Neural progenitor cell (in vitro differentiated cells): ENCODE data around the gene STK10. TPM values are rescaled to one million over a fixed set of nuclear protein-coding genes. Genes with fewer than 3 reads are reported as not detected.
A peak's percentile ranks its signal among the peaks of the same experiment; 100 is the strongest.

Experiments used
- DNase-seq: peaks from one replicate; pipeline ENCODE4 v3.0.0-alpha.2; 2016; ENCODE audit warnings: low spot score
- H2AFZ ChIP-seq: fragments of 200-600 bp; sonication (generic); replicated peaks from 2 replicates; pipeline ENCODE4 v1.6.1; 2016; ENCODE audit warnings: antibody characterized with exemption
- H3F3A ChIP-seq: fragments of 200-600 bp; sonication (generic); 2 replicates; pipeline ENCODE4 v1.6.1; 2016; ENCODE audit warnings: antibody characterized with exemption, low read depth
- H3K27ac ChIP-seq: fragments of 200-600 bp; sonication (generic); 2 replicates; pipeline ENCODE4 v1.5.1; 2016; ENCODE audit warnings: mild to moderate bottlenecking
- H3K27me3 ChIP-seq: fragments of 200-600 bp; sonication (generic); 2 replicates; pipeline ENCODE4 v1.6.1; 2016; ENCODE audit warnings: mild to moderate bottlenecking, moderate library complexity
- H3K36me3 ChIP-seq: fragments of 200-600 bp; sonication (generic); 2 replicates; pipeline ENCODE4 v1.5.1; 2016
- H3K4me1 ChIP-seq: fragments of 200-600 bp; sonication (generic); 2 replicates; pipeline ENCODE4 v1.6.1; 2016; ENCODE audit warnings: mixed run types
- H3K4me2 ChIP-seq: fragments of 200-600 bp; sonication (generic); 2 replicates; pipeline ENCODE4 v1.6.1; 2016
- H3K4me3 ChIP-seq: fragments of 200-600 bp; sonication (generic); 2 replicates; pipeline ENCODE4 v1.5.1; 2016
- H3K79me2 ChIP-seq: fragments of 200-600 bp; sonication (generic); 2 replicates; pipeline ENCODE4 v1.6.1; 2016; ENCODE audit warnings: low read depth
- H3K9ac ChIP-seq: fragments of 200-600 bp; sonication (generic); 2 replicates; pipeline ENCODE4 v1.6.1; 2016
- H3K9me3 ChIP-seq: fragments of 200-600 bp; sonication (generic); 2 replicates; pipeline ENCODE4 v1.5.1; 2016; ENCODE audit warnings: low read depth
- H4K20me1 ChIP-seq: fragments of 200-600 bp; sonication (generic); 2 replicates; pipeline ENCODE4 v1.6.1; 2016; ENCODE audit warnings: low read depth
- H3K27ac Mint-ChIP-seq: 3 replicates; pipeline ENCODE4 v1.8.0; 2021; ENCODE audit warnings: mixed read lengths
- H3K27me3 Mint-ChIP-seq: 2 replicates; pipeline ENCODE4 v1.8.0; 2022; ENCODE audit warnings: low read depth, mild to moderate bottlenecking, inconsistent platforms, moderate library complexity, mixed read lengths; ENCODE audit not compliant: insufficient read depth
- H3K36me3 Mint-ChIP-seq: 3 replicates; pipeline ENCODE4 v1.8.0; 2021; ENCODE audit warnings: mixed read lengths
- H3K4me1 Mint-ChIP-seq: 3 replicates; pipeline ENCODE4 v1.8.0; 2021; ENCODE audit warnings: mixed read lengths
- H3K4me3 Mint-ChIP-seq: 3 replicates; pipeline ENCODE4 v1.8.0; 2021; ENCODE audit warnings: mild to moderate bottlenecking, moderate library complexity, mixed read lengths
- H3K9me3 Mint-ChIP-seq: 3 replicates; pipeline ENCODE4 v1.8.0; 2020; ENCODE audit warnings: mixed read lengths
- CTCF ChIP-seq: fragments of 200-600 bp; sonication (generic); IDR thresholded peaks from 2 replicates; pipeline ENCODE4 v1.5.1; 2017; ENCODE audit warnings: antibody characterized with exemption, mild to moderate bottlenecking
- EZH2 ChIP-seq: fragments of 200-600 bp; sonication (generic); IDR thresholded peaks from 2 replicates; pipeline ENCODE4 v1.6.1; 2017; ENCODE audit warnings: antibody characterized with exemption, mild to moderate bottlenecking, moderate library complexity
- EZH2phosphoT487 ChIP-seq: fragments of 200-600 bp; sonication (generic); IDR thresholded peaks from 2 replicates; pipeline ENCODE4 v1.6.1; 2017; ENCODE audit warnings: antibody characterized with exemption
- total RNA-seq: library from RNA; depleted of rRNA; stranded (reverse); fragments of >200 nt; gene quantifications from 2 replicates; pipeline ENCODE4 v1.2.3, GENCODE V29; 2015; ENCODE audit warnings: low replicate concordance

Gene STK10
- total RNA-seq, 1 donor from 2014 or later = 4.4 TPM

DNA sequence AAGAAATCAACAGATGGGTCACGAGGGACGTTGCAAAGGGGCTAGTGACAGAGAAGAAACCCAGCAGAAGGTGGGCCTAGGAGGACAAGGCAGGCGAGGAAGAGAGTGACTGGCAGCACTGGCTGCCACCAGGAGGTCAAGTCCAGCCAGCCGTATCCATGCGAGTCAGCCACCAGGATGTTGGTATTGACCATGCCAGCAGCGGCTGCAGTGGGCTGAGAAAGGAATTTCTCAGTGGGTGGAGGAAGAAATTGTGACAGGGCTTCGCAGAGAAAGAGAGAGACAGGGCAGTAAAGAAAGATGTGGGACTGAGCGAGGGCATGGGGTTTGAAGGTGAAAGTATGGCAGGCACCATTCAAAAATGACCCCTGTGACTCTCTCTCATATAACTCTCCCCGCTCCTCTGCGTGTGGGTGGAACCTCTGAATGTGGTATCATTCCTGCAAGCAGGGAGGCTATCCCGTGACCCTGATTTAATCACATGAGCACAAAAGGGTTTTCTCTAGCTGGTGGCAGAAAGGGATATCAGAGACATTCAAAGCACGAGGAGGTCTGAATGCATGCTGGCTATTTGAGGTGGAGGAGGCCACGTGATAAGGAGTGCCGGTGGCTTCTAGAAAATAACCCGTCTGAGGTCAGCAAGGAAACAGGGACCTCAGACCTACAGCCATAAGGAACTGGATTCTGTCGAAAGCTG lies 136.2 kb downstream of the STK10 start:
- TF ChIP-seq EZH2 = no peak
- no peak for TF ChIP-seq EZH2phosphoT487
- TF ChIP-seq CTCF = no peak
- Mint-ChIP-seq H3K27ac (peak overlapping the region; percentile 67), H3K36me3 (peaks cover 21% of the 10 kb centered on the region), H3K9me3 (no peaks in the 10 kb centered on the region), H3K4me3 (peak overlapping the region; percentile 29), H3K27me3 (peaks cover 6% of the 10 kb centered on the region), H3K4me1 (peaks cover 22% of the 10 kb centered on the region)
- no peak overlapping the region for H3K9ac ChIP-seq
- H3K79me2 ChIP-seq = no peaks in the 10 kb centered on the region
- H3K27ac ChIP-seq = no peak overlapping the region
- H3K4me1 ChIP-seq = no peaks in the 10 kb centered on the region
- H3F3A ChIP-seq = no peaks in the 10 kb centered on the region
- no peaks in the 10 kb centered on the region for H4K20me1 ChIP-seq
- H2AFZ ChIP-seq = no peak overlapping the region
- no peaks in the 10 kb centered on the region for H3K36me3 ChIP-seq
- H3K9me3 ChIP-seq = no peaks in the 10 kb centered on the region
- no peaks in the 10 kb centered on the region for H3K27me3 ChIP-seq
- no peak overlapping the region for H3K4me3 ChIP-seq
- no peak for DNase-seq
- no peak overlapping the region for H3K4me2 ChIP-seq

DNA sequence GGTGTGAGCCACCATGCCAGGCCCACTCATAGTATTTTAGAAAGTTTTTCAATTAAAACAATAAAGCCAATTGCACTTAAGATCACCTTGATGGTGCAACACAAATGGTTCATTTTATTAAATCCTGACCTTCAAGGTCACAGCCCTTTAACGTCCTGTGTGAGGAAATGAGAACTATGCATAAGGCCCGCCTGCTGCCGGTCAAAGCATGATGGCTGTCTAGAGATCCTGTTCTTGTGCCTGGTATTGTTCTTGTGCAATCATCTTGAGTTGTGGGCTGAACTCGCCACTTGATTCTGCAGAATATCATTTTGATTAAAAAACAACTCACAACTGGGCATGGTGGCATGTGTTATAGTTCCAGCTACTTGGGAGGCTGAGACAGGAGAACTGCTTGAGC lies 137.9 kb downstream of the STK10 start:
- H3K4me3 ChIP-seq = no peak overlapping the region
- Mint-ChIP-seq H3K27me3 (peaks cover 4% of the 10 kb centered on the region), H3K4me1 (peaks cover 22% of the 10 kb centered on the region), H3K9me3 (no peaks in the 10 kb centered on the region), H3K36me3 (peaks cover 21% of the 10 kb centered on the region), H3K27ac (peak overlapping the region; percentile 25), H3K4me3 (no peak overlapping the region)
- no peaks in the 10 kb centered on the region for H3K4me1 ChIP-seq
- no peaks in the 10 kb centered on the region for H3K36me3 ChIP-seq
- H3K27me3 ChIP-seq = no peaks in the 10 kb centered on the region
- DNase-seq = no peak
- H3K79me2 ChIP-seq = no peaks in the 10 kb centered on the region
- no peak overlapping the region for H2AFZ ChIP-seq
- H3K4me2 ChIP-seq = no peak overlapping the region
- H4K20me1 ChIP-seq = no peaks in the 10 kb centered on the region
- H3K27ac ChIP-seq = no peak overlapping the region
- H3F3A ChIP-seq = no peaks in the 10 kb centered on the region
- H3K9ac ChIP-seq = no peak overlapping the region
- TF ChIP-seq EZH2 (no peak), EZH2phosphoT487 (no peak), CTCF (no peak)
- H3K9me3 ChIP-seq = no peaks in the 10 kb centered on the region

GRCh38 chr5:172049226-172049796 lies 138.7 kb downstream of the STK10 start:
- Histone ChIP-seq H3K4me3 (no peak overlapping the region), H4K20me1 (no peaks in the 10 kb centered on the region), H3K9me3 (no peaks in the 10 kb centered on the region), H3K79me2 (no peaks in the 10 kb centered on the region), H3K4me1 (no peaks in the 10 kb centered on the region), H2AFZ (no peak overlapping the region), H3K36me3 (no peaks in the 10 kb centered on the region), H3K27me3 (no peaks in the 10 kb centered on the region), H3K27ac (no peak overlapping the region), H3F3A (no peaks in the 10 kb centered on the region), H3K9ac (no peak overlapping the region), H3K4me2 (no peak overlapping the region)
- no peaks in the 10 kb centered on the region for H3K9me3 Mint-ChIP-seq
- peaks cover 2% of the 10 kb centered on the region for H3K27me3 Mint-ChIP-seq
- peaks cover 22% of the 10 kb centered on the region for H3K4me1 Mint-ChIP-seq
- DNase-seq = no peak
- no peak overlapping the region for H3K4me3 Mint-ChIP-seq
- peaks cover 21% of the 10 kb centered on the region for H3K36me3 Mint-ChIP-seq
- TF ChIP-seq EZH2phosphoT487 (no peak), CTCF (peak; percentile 5)
- H3K27ac Mint-ChIP-seq = peak overlapping the region; percentile 8
